BE2C (cell line): ENCODE results near the gene LIN9.
"Not testable (repeated sequence)": the region's sequence is repeated elsewhere in the genome, so short reads cannot be mapped to it uniquely, and the experiment has no call there.

Experiments used
- DNase-seq: peaks from one replicate; pipeline ENCODE4 v3.0.0-alpha.2; 2020
- H3K27me3 ChIP-seq: fragments of 250-450 bp; sonication (Bioruptor Pico); 2 replicates; pipeline ENCODE4 v1.5.1; 2020; ENCODE audit warnings: mild to moderate bottlenecking
- H3K36me3 ChIP-seq: fragments of 250-450 bp; sonication (Bioruptor Pico); 2 replicates; pipeline ENCODE4 v1.5.1; 2020; ENCODE audit warnings: mild to moderate bottlenecking
- H3K4me1 ChIP-seq: fragments of 250-450 bp; sonication (Bioruptor Pico); 2 replicates; pipeline ENCODE4 v1.5.1; 2020
- H3K4me3 ChIP-seq: 2 replicates; pipeline ENCODE4 v1.5.1; 2011; ENCODE audit warnings: low read depth, low read length
- H3K9me3 ChIP-seq: fragments of 250-450 bp; sonication (Bioruptor Pico); 2 replicates; pipeline ENCODE4 v1.5.1; 2020
- CTCF ChIP-seq: IDR thresholded peaks from 2 replicates; pipeline ENCODE4 v1.5.1; 2012; ENCODE audit warnings: mild to moderate bottlenecking, low read depth, low read length

The LIN9 gene

GRCh38 chr1:226210571-226211176 is 98.3 kb downstream of the LIN9 start:
- TF ChIP-seq CTCF: no peak
- DNase-seq: no peak
- H3K4me1 ChIP-seq: peaks cover 6% of the 10 kb centered on the region

GRCh38 chr1:226209307-226210059 is 99.5 kb downstream of the LIN9 start:
- Histone ChIP-seq H3K4me3 (no peak overlapping the region), H3K36me3 (no peaks in the 10 kb centered on the region), H3K4me1 (no peaks in the 10 kb centered on the region), H3K27me3 (no peaks in the 10 kb centered on the region), H3K9me3 (0 out of 2 replicates have a peak, but pooled peaks cover 2% of the 10 kb centered on the region)
- no peak for DNase-seq
- no peak for TF ChIP-seq CTCF

More at GRCh38 chr1:226210571-226211176, 98.3 kb downstream of the LIN9 start:
- Histone ChIP-seq H3K4me3 (no peak overlapping the region), H3K27me3 (no peaks in the 10 kb centered on the region), H3K9me3 (0 out of 2 replicates have a peak, but pooled peaks cover 2% of the 10 kb centered on the region), H3K36me3 (no peaks in the 10 kb centered on the region)

GRCh38 chr1:226207048-226207447 is 101.9 kb downstream of the LIN9 start:
- Histone ChIP-seq H3K4me1 (no peaks in the 10 kb centered on the region), H3K4me3 (no peak overlapping the region), H3K27me3 (no peaks in the 10 kb centered on the region), H3K36me3 (no peaks in the 10 kb centered on the region), H3K9me3 (0 out of 2 replicates have a peak, but pooled peaks cover 2% of the 10 kb centered on the region)
- TF ChIP-seq CTCF: no peak
- DNase-seq: no peak

GRCh38 chr1:226204198-226204597 is 104.8 kb downstream of the LIN9 start:
- no peaks in the 10 kb centered on the region for H3K4me1 ChIP-seq
- H3K4me3 ChIP-seq: no peak overlapping the region
- H3K36me3 ChIP-seq: no peaks in the 10 kb centered on the region
- TF ChIP-seq CTCF: no peak
- 0 out of 2 replicates have a peak, but pooled peaks cover 2% of the 10 kb centered on the region for H3K9me3 ChIP-seq
- no peaks in the 10 kb centered on the region for H3K27me3 ChIP-seq
- DNase-seq: no peak

- H3K4me1 ChIP-seq: no peaks in the 10 kb centered on the region
- no peaks in the 10 kb centered on the region for H3K36me3 ChIP-seq
- H3K4me3 ChIP-seq: no peak overlapping the region
- DNase-seq: no peak
- TF ChIP-seq CTCF: no peak
- H3K9me3 ChIP-seq: 0 out of 2 replicates have a peak, but pooled peaks cover 2% of the 10 kb centered on the region
- no peaks in the 10 kb centered on the region for H3K27me3 ChIP-seq
Observed at GRCh38 chr1:226203655-226204054, 105.3 kb downstream of the LIN9 start.

GRCh38 chr1:226203240-226203639 is 105.7 kb downstream of the LIN9 start:
- no peaks in the 10 kb centered on the region for H3K36me3 ChIP-seq
- H3K9me3 ChIP-seq: 0 out of 2 replicates have a peak, but pooled peaks cover 2% of the 10 kb centered on the region
- no peaks in the 10 kb centered on the region for H3K27me3 ChIP-seq
- no peak overlapping the region for H3K4me3 ChIP-seq
- no peak for TF ChIP-seq CTCF
- no peak for DNase-seq
- no peaks in the 10 kb centered on the region for H3K4me1 ChIP-seq

- not testable (repeated sequence) for H3K36me3 ChIP-seq, DNase-seq, H3K27me3 ChIP-seq, H3K9me3 ChIP-seq, H3K4me3 ChIP-seq, H3K4me1 ChIP-seq
Observed at GRCh38 chr1:226202666-226203065, 106.3 kb downstream of the LIN9 start.
